HepG2 (cell line): ENCODE data around the gene PYGO2. TPM values are rescaled to one million over a fixed set of nuclear protein-coding genes. Genes with fewer than 3 reads are reported as not detected.

Source experiments
- ATF7 ChIP-seq, 2 experiments: fragments of 450-650 bp in 1 of 2; sonication (generic) in 1 of 2; formaldehyde crosslinking in 1 of 2; IDR thresholded peaks; 2 replicates each; pipeline versions ENCODE4 v1.4.0 to v1.6.1; 2016 to 2020; ENCODE audit warnings: antibody characterized with exemption in 1 of 2, mild to moderate bottlenecking in 1 of 2, missing genetic modification reagents in 1 of 2
- RELA ChIP-seq: sonication (generic); formaldehyde crosslinking; IDR thresholded peaks from 2 replicates; pipeline ENCODE4 v1.4.0; 2020; ENCODE audit warnings: missing genetic modification reagents
- RFX3 ChIP-seq: IDR thresholded peaks from 2 replicates; pipeline ENCODE4 v1.6.1; 2016; ENCODE audit warnings: missing biosample characterization, missing genetic modification reagents
- SIX4 ChIP-seq: sonication (generic); formaldehyde crosslinking; IDR thresholded peaks from 2 replicates; pipeline ENCODE4 v1.4.0; 2020; ENCODE audit warnings: missing genetic modification reagents
- SOX5 ChIP-seq: IDR thresholded peaks from 2 replicates; pipeline ENCODE4 v1.6.1; 2016; ENCODE audit warnings: borderline replicate concordance
- SYNCRIP ChIP-seq: fragments of 200-400 bp; formaldehyde crosslinking; IDR thresholded peaks from 2 replicates; pipeline ENCODE4 v1.6.1; 2018; ENCODE audit warnings: mild to moderate bottlenecking, low read depth, low read length; ENCODE audit not compliant: insufficient read depth
- ZNF205 ChIP-seq: IDR thresholded peaks from 2 replicates; pipeline ENCODE4 v1.6.1; 2018; ENCODE audit warnings: missing biosample characterization, missing genetic modification reagents
- ZNF546 ChIP-seq: sonication (generic); formaldehyde crosslinking; conservative IDR thresholded peaks from 2 replicates; pipeline ENCODE4 v1.8.1; 2023; ENCODE audit warnings: mild to moderate bottlenecking, missing genetic modification reagents
- polyA plus RNA-seq, 8 experiments: library from polyadenylated mRNA; depleted of rRNA in 3 of 8; stranded (reverse) in 7 of 8; unstranded in 1 of 8; fragments of >200 nt; fragmentation: Illumina TruSeq in 4 of 8; extraction: Trizol in 4 of 8; gene quantifications; 2 replicates each; pipeline versions ENCODE4 v1.2.1 to v1.2.3, GENCODE V29; 2011 to 2016; ENCODE audit warnings: low read depth in 4 of 8, missing spikeins in 1 of 8, mixed read lengths in 1 of 8; ENCODE audit not compliant: insufficient read depth in 1 of 8
- total RNA-seq, 5 experiments: library from RNA; depleted of rRNA; stranded (reverse); fragments of >200 nt; fragmentation: Illumina TruSeq; extraction: Trizol; gene quantifications; 2 replicates each; pipeline ENCODE4 v1.2.3, GENCODE V29; 2016; ENCODE audit warnings: low read depth in 1 of 5
- TF ChIP-seq, protein P1 (sequence below): sonication (generic); formaldehyde crosslinking; IDR thresholded peaks from 2 replicates; pipeline ENCODE4 v1.5.0; 2020; ENCODE audit warnings: missing genetic modification reagents
- TF ChIP-seq, protein P2 (sequence below): sonication (generic); formaldehyde crosslinking; IDR thresholded peaks from 2 replicates; pipeline ENCODE4 v1.5.1; 2020; ENCODE audit warnings: missing genetic modification reagents, mild to moderate bottlenecking, borderline replicate concordance
- TF ChIP-seq, protein P3 (sequence below): sonication (generic); formaldehyde crosslinking; conservative IDR thresholded peaks from 2 replicates; pipeline ENCODE4 v1.8.0; 2022; ENCODE audit warnings: mild to moderate bottlenecking, moderate library complexity, missing genetic modification reagents
- TF ChIP-seq, protein P4 (sequence below): sonication (generic); formaldehyde crosslinking; conservative IDR thresholded peaks from 2 replicates; pipeline ENCODE4 v1.4.0; 2020; ENCODE audit warnings: missing genetic modification reagents
- TF ChIP-seq, protein P5 (sequence below): sonication (generic); formaldehyde crosslinking; IDR thresholded peaks from 2 replicates; pipeline ENCODE4 v1.8.0; 2022; ENCODE audit warnings: mild to moderate bottlenecking, missing genetic modification reagents, moderate library complexity
- TF ChIP-seq, protein P6 (sequence below): sonication (generic); formaldehyde crosslinking; conservative IDR thresholded peaks from 2 replicates; pipeline ENCODE4 v1.8.0; 2022; ENCODE audit warnings: missing genetic modification reagents
- TF ChIP-seq, protein P7 (sequence below): sonication (generic); formaldehyde crosslinking; IDR thresholded peaks from 2 replicates; pipeline ENCODE4 v1.5.1; 2020; ENCODE audit warnings: mild to moderate bottlenecking, missing genetic modification reagents, moderate library complexity

The PYGO2 gene
- total and polyA plus RNA-seq, 2 of the 13 experiments (the other 11 are each of a cell fraction or from before 2014, with no cell fraction given): 20.3 to 21.8 TPM

DNA sequence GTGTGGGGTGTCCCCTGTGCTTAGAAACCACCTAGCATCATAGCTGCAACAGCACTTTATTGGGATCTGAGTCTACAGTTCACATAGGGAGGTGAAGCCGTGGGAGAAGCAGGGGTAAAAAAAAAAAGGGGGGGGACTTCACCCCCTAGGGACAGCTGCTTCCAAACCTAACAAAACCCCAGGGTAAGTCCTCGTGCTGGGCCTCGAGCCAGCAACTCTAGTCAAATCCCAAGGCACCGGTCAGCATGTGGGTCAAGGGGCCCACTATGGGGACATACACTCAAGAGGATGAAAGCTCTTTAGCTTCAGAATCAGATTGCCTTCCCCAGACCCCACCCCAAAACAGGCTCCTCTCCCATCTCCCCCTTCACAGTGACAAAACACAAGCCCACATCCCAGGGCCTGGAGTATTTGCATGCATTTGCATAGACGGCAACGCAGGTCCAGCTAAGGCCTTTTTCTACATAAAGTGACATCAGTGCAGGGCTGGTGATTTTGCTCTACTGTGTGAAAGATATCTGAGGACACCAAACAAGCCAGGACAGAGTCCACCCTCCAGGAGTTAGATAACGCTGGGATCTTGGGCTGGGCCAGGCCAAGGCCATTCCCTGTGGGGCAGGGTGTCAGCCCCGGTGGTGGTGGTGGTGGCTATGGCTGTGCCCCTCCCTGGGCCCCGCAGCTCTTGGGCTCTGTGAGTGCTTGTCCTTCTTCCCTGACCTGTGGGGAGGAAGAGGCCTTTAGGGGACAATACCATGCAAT, 17.0 kb downstream of the PYGO2 start (continued):
- TF ChIP-seq, protein P1, sequence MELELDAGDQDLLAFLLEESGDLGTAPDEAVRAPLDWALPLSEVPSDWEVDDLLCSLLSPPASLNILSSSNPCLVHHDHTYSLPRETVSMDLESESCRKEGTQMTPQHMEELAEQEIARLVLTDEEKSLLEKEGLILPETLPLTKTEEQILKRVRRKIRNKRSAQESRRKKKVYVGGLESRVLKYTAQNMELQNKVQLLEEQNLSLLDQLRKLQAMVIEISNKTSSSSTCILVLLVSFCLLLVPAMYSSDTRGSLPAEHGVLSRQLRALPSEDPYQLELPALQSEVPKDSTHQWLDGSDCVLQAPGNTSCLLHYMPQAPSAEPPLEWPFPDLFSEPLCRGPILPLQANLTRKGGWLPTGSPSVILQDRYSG (CRISPR knock-in tag): no peak
- TF ChIP-seq, protein P2, sequence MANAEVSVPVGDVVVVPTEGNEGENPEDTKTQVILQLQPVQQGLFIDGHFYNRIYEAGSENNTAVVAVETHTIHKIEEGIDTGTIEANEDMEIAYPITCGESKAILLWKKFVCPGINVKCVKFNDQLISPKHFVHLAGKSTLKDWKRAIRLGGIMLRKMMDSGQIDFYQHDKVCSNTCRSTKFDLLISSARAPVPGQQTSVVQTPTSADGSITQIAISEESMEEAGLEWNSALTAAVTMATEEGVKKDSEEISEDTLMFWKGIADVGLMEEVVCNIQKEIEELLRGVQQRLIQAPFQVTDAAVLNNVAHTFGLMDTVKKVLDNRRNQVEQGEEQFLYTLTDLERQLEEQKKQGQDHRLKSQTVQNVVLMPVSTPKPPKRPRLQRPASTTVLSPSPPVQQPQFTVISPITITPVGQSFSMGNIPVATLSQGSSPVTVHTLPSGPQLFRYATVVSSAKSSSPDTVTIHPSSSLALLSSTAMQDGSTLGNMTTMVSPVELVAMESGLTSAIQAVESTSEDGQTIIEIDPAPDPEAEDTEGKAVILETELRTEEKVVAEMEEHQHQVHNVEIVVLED (CRISPR knock-in tag): peak; percentile 55; the same call in 1 of the 2 replicates
- no peak for TF ChIP-seq ZNF205 (CRISPR knock-in tag)
- TF ChIP-seq, protein P3, sequence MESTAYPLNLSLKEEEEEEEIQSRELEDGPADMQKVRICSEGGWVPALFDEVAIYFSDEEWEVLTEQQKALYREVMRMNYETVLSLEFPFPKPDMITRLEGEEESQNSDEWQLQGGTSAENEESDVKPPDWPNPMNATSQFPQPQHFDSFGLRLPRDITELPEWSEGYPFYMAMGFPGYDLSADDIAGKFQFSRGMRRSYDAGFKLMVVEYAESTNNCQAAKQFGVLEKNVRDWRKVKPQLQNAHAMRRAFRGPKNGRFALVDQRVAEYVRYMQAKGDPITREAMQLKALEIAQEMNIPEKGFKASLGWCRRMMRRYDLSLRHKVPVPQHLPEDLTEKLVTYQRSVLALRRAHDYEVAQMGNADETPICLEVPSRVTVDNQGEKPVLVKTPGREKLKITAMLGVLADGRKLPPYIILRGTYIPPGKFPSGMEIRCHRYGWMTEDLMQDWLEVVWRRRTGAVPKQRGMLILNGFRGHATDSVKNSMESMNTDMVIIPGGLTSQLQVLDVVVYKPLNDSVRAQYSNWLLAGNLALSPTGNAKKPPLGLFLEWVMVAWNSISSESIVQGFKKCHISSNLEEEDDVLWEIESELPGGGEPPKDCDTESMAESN (CRISPR knock-in tag): peak; percentile 69; the same call in 1 of the 2 replicates
- peak; percentile 55; the same call in 1 of the 2 replicates for TF ChIP-seq SIX4
- TF ChIP-seq RELA (CRISPR knock-in tag): no peak
- TF ChIP-seq, protein P4, sequence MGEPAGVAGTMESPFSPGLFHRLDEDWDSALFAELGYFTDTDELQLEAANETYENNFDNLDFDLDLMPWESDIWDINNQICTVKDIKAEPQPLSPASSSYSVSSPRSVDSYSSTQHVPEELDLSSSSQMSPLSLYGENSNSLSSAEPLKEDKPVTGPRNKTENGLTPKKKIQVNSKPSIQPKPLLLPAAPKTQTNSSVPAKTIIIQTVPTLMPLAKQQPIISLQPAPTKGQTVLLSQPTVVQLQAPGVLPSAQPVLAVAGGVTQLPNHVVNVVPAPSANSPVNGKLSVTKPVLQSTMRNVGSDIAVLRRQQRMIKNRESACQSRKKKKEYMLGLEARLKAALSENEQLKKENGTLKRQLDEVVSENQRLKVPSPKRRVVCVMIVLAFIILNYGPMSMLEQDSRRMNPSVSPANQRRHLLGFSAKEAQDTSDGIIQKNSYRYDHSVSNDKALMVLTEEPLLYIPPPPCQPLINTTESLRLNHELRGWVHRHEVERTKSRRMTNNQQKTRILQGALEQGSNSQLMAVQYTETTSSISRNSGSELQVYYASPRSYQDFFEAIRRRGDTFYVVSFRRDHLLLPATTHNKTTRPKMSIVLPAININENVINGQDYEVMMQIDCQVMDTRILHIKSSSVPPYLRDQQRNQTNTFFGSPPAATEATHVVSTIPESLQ (CRISPR knock-in tag): no peak
- TF ChIP-seq SYNCRIP: no peak
- TF ChIP-seq ATF7 (IDR thresholded peaks at IDR 0.05): peak; percentile 36; the same call in 1 of the 2 replicates
- TF ChIP-seq ATF7 (CRISPR knock-in tag; IDR thresholded peaks at IDR 0.05): peak; percentile 56
- TF ChIP-seq ZNF546 (CRISPR knock-in tag): 0 out of 2 replicates have a peak, but pooled peaks have one; percentile 76
- no peak for TF ChIP-seq RFX3 (CRISPR knock-in tag)
- TF ChIP-seq, protein P5, sequence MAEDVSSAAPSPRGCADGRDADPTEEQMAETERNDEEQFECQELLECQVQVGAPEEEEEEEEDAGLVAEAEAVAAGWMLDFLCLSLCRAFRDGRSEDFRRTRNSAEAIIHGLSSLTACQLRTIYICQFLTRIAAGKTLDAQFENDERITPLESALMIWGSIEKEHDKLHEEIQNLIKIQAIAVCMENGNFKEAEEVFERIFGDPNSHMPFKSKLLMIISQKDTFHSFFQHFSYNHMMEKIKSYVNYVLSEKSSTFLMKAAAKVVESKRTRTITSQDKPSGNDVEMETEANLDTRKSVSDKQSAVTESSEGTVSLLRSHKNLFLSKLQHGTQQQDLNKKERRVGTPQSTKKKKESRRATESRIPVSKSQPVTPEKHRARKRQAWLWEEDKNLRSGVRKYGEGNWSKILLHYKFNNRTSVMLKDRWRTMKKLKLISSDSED: no peak
- TF ChIP-seq, protein P6, sequence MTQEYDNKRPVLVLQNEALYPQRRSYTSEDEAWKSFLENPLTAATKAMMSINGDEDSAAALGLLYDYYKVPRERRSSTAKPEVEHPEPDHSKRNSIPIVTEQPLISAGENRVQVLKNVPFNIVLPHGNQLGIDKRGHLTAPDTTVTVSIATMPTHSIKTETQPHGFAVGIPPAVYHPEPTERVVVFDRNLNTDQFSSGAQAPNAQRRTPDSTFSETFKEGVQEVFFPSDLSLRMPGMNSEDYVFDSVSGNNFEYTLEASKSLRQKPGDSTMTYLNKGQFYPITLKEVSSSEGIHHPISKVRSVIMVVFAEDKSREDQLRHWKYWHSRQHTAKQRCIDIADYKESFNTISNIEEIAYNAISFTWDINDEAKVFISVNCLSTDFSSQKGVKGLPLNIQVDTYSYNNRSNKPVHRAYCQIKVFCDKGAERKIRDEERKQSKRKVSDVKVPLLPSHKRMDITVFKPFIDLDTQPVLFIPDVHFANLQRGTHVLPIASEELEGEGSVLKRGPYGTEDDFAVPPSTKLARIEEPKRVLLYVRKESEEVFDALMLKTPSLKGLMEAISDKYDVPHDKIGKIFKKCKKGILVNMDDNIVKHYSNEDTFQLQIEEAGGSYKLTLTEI (CRISPR knock-in tag): no peak
- TF ChIP-seq, protein P7, sequence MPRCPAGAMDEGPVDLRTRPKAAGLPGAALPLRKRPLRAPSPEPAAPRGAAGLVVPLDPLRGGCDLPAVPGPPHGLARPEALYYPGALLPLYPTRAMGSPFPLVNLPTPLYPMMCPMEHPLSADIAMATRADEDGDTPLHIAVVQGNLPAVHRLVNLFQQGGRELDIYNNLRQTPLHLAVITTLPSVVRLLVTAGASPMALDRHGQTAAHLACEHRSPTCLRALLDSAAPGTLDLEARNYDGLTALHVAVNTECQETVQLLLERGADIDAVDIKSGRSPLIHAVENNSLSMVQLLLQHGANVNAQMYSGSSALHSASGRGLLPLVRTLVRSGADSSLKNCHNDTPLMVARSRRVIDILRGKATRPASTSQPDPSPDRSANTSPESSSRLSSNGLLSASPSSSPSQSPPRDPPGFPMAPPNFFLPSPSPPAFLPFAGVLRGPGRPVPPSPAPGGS (CRISPR knock-in tag): peak; percentile 59; the same call in 1 of the 2 replicates
- peak; percentile 70; the same call in 1 of the 2 replicates for TF ChIP-seq SOX5
